Inflammatory macrophage treated with lipopolysaccharide for 4 hours (primary cell): ENCODE results near the gene ADIRF.
"Not testable (repeated sequence)": the region's sequence is repeated elsewhere in the genome, so short reads cannot be mapped to it uniquely, and the experiment has no call there.

ENCODE experiments used
- DNase-seq: peaks from one replicate; pipeline ENCODE4 v3.0.0-alpha.2; 2020

The ADIRF gene

GRCh38 chr10:86981716-86982115, 13.4 kb downstream of the ADIRF start:
- DNase-seq, result no peak

GRCh38 chr10:86984498-86984897, 16.2 kb downstream of the ADIRF start:
- not testable (repeated sequence) for DNase-seq

- DNase-seq, result no peak
Measured at GRCh38 chr10:86988520-86988919, 20.2 kb downstream of the ADIRF start.

- DNase-seq, result not testable (repeated sequence)
Measured at GRCh38 chr10:86991362-86991761, 23.1 kb downstream of the ADIRF start.

GRCh38 chr10:86992456-86992855, 24.2 kb downstream of the ADIRF start:
- no peak for DNase-seq

- no peak for DNase-seq
Measured at GRCh38 chr10:86992929-86993328, 24.6 kb downstream of the ADIRF start.

- DNase-seq, result peak; percentile 90
Measured at GRCh38 chr10:86999802-87000403, 31.6 kb downstream of the ADIRF start.

GRCh38 chr10:87000491-87000890, 32.2 kb downstream of the ADIRF start:
- DNase-seq, result peak; percentile 80

- DNase-seq, result not testable (repeated sequence)
Measured at GRCh38 chr10:87007124-87007523, 38.8 kb downstream of the ADIRF start.

- DNase-seq, result not testable (repeated sequence)
Measured at GRCh38 chr10:87007674-87008073, 39.4 kb downstream of the ADIRF start.

- not testable (repeated sequence) for DNase-seq
Measured at GRCh38 chr10:87008303-87008702, 40.0 kb downstream of the ADIRF start.

- not testable (repeated sequence) for DNase-seq
Measured at GRCh38 chr10:87009134-87009696, 40.9 kb downstream of the ADIRF start.

GRCh38 chr10:87013528-87013927, 45.2 kb downstream of the ADIRF start:
- peak; percentile 76 for DNase-seq

GRCh38 chr10:87014986-87015716, 46.9 kb downstream of the ADIRF start:
- not testable (repeated sequence) for DNase-seq

GRCh38 chr10:87018127-87018526, 49.8 kb downstream of the ADIRF start:
- DNase-seq, result not testable (repeated sequence)

- DNase-seq, result not testable (repeated sequence)
Measured at GRCh38 chr10:87019066-87019465, 50.8 kb downstream of the ADIRF start.

GRCh38 chr10:87019504-87019903, 51.2 kb downstream of the ADIRF start:
- DNase-seq, result not testable (repeated sequence)

- not testable (repeated sequence) for DNase-seq
Measured at GRCh38 chr10:87020056-87020455, 51.8 kb downstream of the ADIRF start, which contains the start of gene FAM25A. TSS of gene FAM25A (plus strand) at chr10:87020294. CDS start at chr10:87020325, 31 bp downstream.
